ENCODE data around the gene MYLK2.
"Not testable (repeated sequence)": the region's sequence is repeated elsewhere in the genome, so short reads cannot be mapped to it uniquely, and the experiment has no call there.

GRCh38 chr20:31814142-31814541 lies 5.0 kb upstream of the MYLK2 start:
- TF ChIP-seq ZFP3 (CRISPR knock-in tag; IDR thresholded peaks at IDR 0.05); ARNTL (CRISPR knock-in tag; IDR thresholded peaks at IDR 0.05; ENCODE audit: borderline replicate concordance, low read depth); TSHZ2 (CRISPR knock-in tag; IDR thresholded peaks at IDR 0.05); TOX (CRISPR knock-in tag; IDR thresholded peaks at IDR 0.05; ENCODE audit: borderline replicate concordance); OSR1 (CRISPR knock-in tag; IDR thresholded peaks at IDR 0.05); ZNF8 (CRISPR knock-in tag; IDR thresholded peaks at IDR 0.05); RARB (CRISPR knock-in tag; IDR thresholded peaks at IDR 0.05); ISL1 (CRISPR knock-in tag; IDR thresholded peaks at IDR 0.05); PATZ1 (CRISPR knock-in tag; IDR thresholded peaks at IDR 0.05; ENCODE audit: borderline replicate concordance); TCF4 (CRISPR knock-in tag; IDR thresholded peaks at IDR 0.05; ENCODE audit: borderline replicate concordance); CREB5 (CRISPR knock-in tag; IDR thresholded peaks at IDR 0.05; ENCODE audit: low read depth); PPARA (CRISPR knock-in tag; IDR thresholded peaks at IDR 0.05; ENCODE audit: borderline replicate concordance); POU6F1 (CRISPR knock-in tag; IDR thresholded peaks at IDR 0.05; ENCODE audit: borderline replicate concordance, low read depth); BACH2 (CRISPR knock-in tag; IDR thresholded peaks at IDR 0.05; ENCODE audit: borderline replicate concordance): not testable (repeated sequence)

Data from SK-N-SH treated with all-trans-retinoic acid at 6 μM for 48 hours (cell line).